Ovary (tissue), 3 donors: Measurements from ENCODE around the gene CCL5.

Experiments used
- CTCF ChIP-seq, 3 donors: fragments of 450-650 bp in 2 of 3; fragments of 200-600 bp in 1 of 3; IDR thresholded peaks; one replicate each; pipeline versions ENCODE4 v1.5.1 to v1.8.0; 2016 to 2022; ENCODE audit warnings: antibody characterized with exemption in 3 of 3, mild to moderate bottlenecking in 1 of 3
- EP300 ChIP-seq: sonication (generic); formaldehyde crosslinking; IDR thresholded peaks from one replicate; pipeline ENCODE4 v1.6.1; 2017; ENCODE audit warnings: antibody characterized with exemption
- POLR2A ChIP-seq: fragments of 450-650 bp; IDR thresholded peaks from one replicate; pipeline ENCODE4 v1.6.1; 2017; ENCODE audit warnings: antibody characterized with exemption, mild to moderate bottlenecking, moderate library complexity
- donor health status: DM: no; HTN: no; CAD: no.

- no peak for TF ChIP-seq CTCF (IDR thresholded peaks at IDR 0.05)
- TF ChIP-seq POLR2A = no peak
- no peak for TF ChIP-seq EP300
These were observed 29.2 kb upstream of the CCL5 start for GRCh38 chr17:35909408-35909807.
